B cell (primary cell): Measurements from ENCODE around the gene TIMM8A. TPM values are rescaled to one million over a fixed set of nuclear protein-coding genes. Genes with fewer than 3 reads are reported as not detected.
A peak's percentile ranks its signal among the peaks of the same experiment; 100 is the strongest.

Experiments used
- ATAC-seq: fragments of 200-7000 bp; cut with Tn5 transposase; one replicate; pipeline ENCODE4 v1.10.0; 2021; ENCODE audit warnings: low read depth, mild to moderate bottlenecking, moderate number of reproducible peaks, moderate library complexity
- CTCF ChIA-PET: fragments of 350-600 bp; sonication (Branson Sonifier 250); formaldehyde crosslinking; loops from one replicate; lab custom pipeline; 2021; ENCODE audit warnings: antibody characterized with exemption, inconsistent platforms; lab: Charles Lee
- POLR2A ChIA-PET: fragments of 350-600 bp; sonication (Branson Sonifier 250); formaldehyde crosslinking; loops from one replicate; lab custom pipeline; 2021; ENCODE audit warnings: antibody characterized with exemption; lab: Charles Lee
- DNase-seq: peaks from one replicate; pipeline ENCODE4 v3.0.0; 2013
- H2AFZ ChIP-seq: 2 replicates; pipeline ENCODE4 v1.6.1; 2012; ENCODE audit warnings: mild to moderate bottlenecking, low read depth, low read length; ENCODE audit not compliant: insufficient read depth, poor library complexity, severe bottlenecking
- H3K27ac ChIP-seq, 2 donors: 1 replicate in 1 of 2; 2 replicates in 1 of 2; pipeline ENCODE4 v1.5.1; 2012 to 2013; ENCODE audit warnings: low read length in 2 of 2, mild to moderate bottlenecking in 2 of 2, moderate library complexity in 1 of 2
- H3K27me3 ChIP-seq, 4 experiments: fragments of 200-600 bp in 1 of 4; sonication (generic) in 1 of 4; replicated peaks in 1 of 4; 1 replicate in 2 of 4; 2 replicates in 2 of 4; pipeline versions ENCODE4 v1.6.1 to v1.7.0; 2013 to 2016; ENCODE audit warnings: low read length in 3 of 4, mild to moderate bottlenecking in 2 of 4, mixed read lengths in 1 of 4, moderate library complexity in 1 of 4; ENCODE audit not compliant: insufficient read depth in 4 of 4, control insufficient read depth in 3 of 4; ENCODE audit errors: control extremely low read depth in 1 of 4
- H3K36me3 ChIP-seq, 2 experiments: replicated peaks in 1 of 2; 1 replicate in 1 of 2; 2 replicates in 1 of 2; pipeline versions ENCODE4 v1.6.1 to v1.7.1; 2013; ENCODE audit warnings: low read length in 1 of 2; ENCODE audit not compliant: insufficient read depth in 2 of 2, control insufficient read depth in 1 of 2; ENCODE audit errors: control extremely low read depth in 1 of 2, extremely low read depth in 1 of 2
- H3K4me1 ChIP-seq, 2 donors: fragments of 200-600 bp in 1 of 2; sonication (generic) in 1 of 2; 1 replicate in 1 of 2; 2 replicates in 1 of 2; pipeline versions ENCODE4 v1.5.1 to v1.6.1; 2013 to 2017; ENCODE audit warnings: low read length in 2 of 2; ENCODE audit not compliant: control insufficient read depth in 2 of 2, insufficient read depth in 2 of 2
- H3K4me2 ChIP-seq: replicated peaks from 2 replicates; pipeline ENCODE3; 2012; ENCODE audit warnings: mild to moderate bottlenecking, low read depth, low read length; ENCODE audit not compliant: poor library complexity, severe bottlenecking
- H3K4me3 ChIP-seq, 5 experiments: fragments of 200-600 bp in 1 of 5; sonication (generic) in 1 of 5; 1 replicate in 3 of 5; 2 replicates in 2 of 5; pipeline versions ENCODE4 v1.5.1 to v1.7.0; 2011 to 2016; ENCODE audit warnings: low read length in 4 of 5, mild to moderate bottlenecking in 4 of 5, low read depth in 2 of 5, control low read depth in 1 of 5, moderate library complexity in 1 of 5; ENCODE audit not compliant: insufficient read depth in 1 of 5; ENCODE audit errors: control extremely low read depth in 1 of 5, extremely low read depth in 1 of 5
- H3K79me2 ChIP-seq: fragments of 200-600 bp; sonication (generic); one replicate; pipeline ENCODE4 v1.6.0; 2016; ENCODE audit warnings: low read length; ENCODE audit not compliant: control insufficient read depth, insufficient read depth
- H3K9ac ChIP-seq: fragments of 200-600 bp; sonication (generic); 2 replicates; pipeline ENCODE4 v1.6.1; 2017; ENCODE audit warnings: mild to moderate bottlenecking, low read length, moderate library complexity
- H3K9me3 ChIP-seq, 3 donors: one replicate each; pipeline versions ENCODE4 v1.6.1 to v1.7.1; 2013; ENCODE audit warnings: low read length in 2 of 3; ENCODE audit not compliant: control insufficient read depth in 2 of 3, insufficient read depth in 1 of 3; ENCODE audit errors: control extremely low read depth in 1 of 3
- H4K20me1 ChIP-seq: 2 replicates; pipeline ENCODE4 v1.6.0; 2012; ENCODE audit warnings: mild to moderate bottlenecking, low read length; ENCODE audit not compliant: insufficient read depth, control insufficient read depth, poor library complexity, severe bottlenecking
- H3K27ac Mint-ChIP-seq: one replicate; pipeline ENCODE4 v1.8.0; 2021; ENCODE audit warnings: mixed read lengths
- H3K27me3 Mint-ChIP-seq: one replicate; pipeline ENCODE4 v1.8.0; 2021; ENCODE audit warnings: mixed read lengths
- H3K4me1 Mint-ChIP-seq: one replicate; pipeline ENCODE4 v1.8.0; 2021; ENCODE audit warnings: mixed read lengths
- H3K4me3 Mint-ChIP-seq: one replicate; pipeline ENCODE4 v1.8.0; 2021; ENCODE audit warnings: mixed read lengths
- H3K9me3 Mint-ChIP-seq: one replicate; pipeline ENCODE4 v1.8.0; 2022; ENCODE audit warnings: mixed read lengths; ENCODE audit not compliant: insufficient read depth
- CTCF ChIP-seq: fragments of 200-600 bp; IDR thresholded peaks from one replicate; pipeline ENCODE4 v1.8.0; 2022; ENCODE audit warnings: antibody characterized with exemption, mild to moderate bottlenecking
- EZH2 ChIP-seq: IDR thresholded peaks from 2 replicates; pipeline ENCODE4 v1.6.1; 2012; ENCODE audit warnings: borderline replicate concordance, low read depth, mild to moderate bottlenecking, moderate library complexity, low read length; ENCODE audit not compliant: insufficient read depth, poor library complexity, severe bottlenecking
- WGBS: methylation state at CpG from one replicate; pipeline ENCODE4 v1.1.5; 2013; ENCODE audit warnings: missing lambda C conversion rate; ENCODE audit not compliant: insufficient coverage; 5-methylcytosine and 5-hydroxymethylcytosine counted together
- intact Hi-C: fragments of 100-400 bp; cut with micrococcal nuclease; formaldehyde crosslinking; loops from one replicate; pipeline ENCODE4 v1.10.0; 2022
- polyA plus RNA-seq: library from polyadenylated mRNA; depleted of rRNA; stranded (reverse); fragments of >200 nt; gene quantifications from 2 replicates; pipeline ENCODE4 v1.2.3, GENCODE V29; 2012
- total RNA-seq, 2 donors: library from RNA; stranded (reverse); fragments of 120-200 nt in 1 of 2; gene quantifications; 1 replicate in 1 of 2; 2 replicates in 1 of 2; pipeline versions ENCODE4 v1.2.3 to v1.2.4, GENCODE V29; 2013 to 2022

TIMM8A gene
- total and polyA plus RNA-seq, 2 donors (not counting 1 experiment from before 2014, with no cell fraction given): 4.0 to 13.4 TPM

- WGBS: 83% methylated on average over 1 of the region's 6 CpGs
- ATAC-seq (no peak), DNase-seq (no peak)
- POLR2A ChIA-PET: no interaction called here
- Mint-ChIP-seq H3K4me3 (peak overlapping the region; percentile 59), H3K27ac (peak overlapping the region; percentile 84), H3K27me3 (no peaks in the 10 kb centered on the region), H3K9me3 (no peaks in the 10 kb centered on the region), H3K4me1 (peaks cover 42% of the 10 kb centered on the region)
- intact Hi-C loops: loop anchor here (2.0 kb wide), 1 partner anchor 21 kb away; the partner anchor contains the start of gene RPL36A
- Histone ChIP-seq H4K20me1 (no peaks in the 10 kb centered on the region), H3K4me3 (no peak overlapping the region), H3K79me2 (peaks cover 45% of the 10 kb centered on the region), H3K36me3 (peaks cover 0 to 50% of the 10 kb centered on the region in 2 experiments), H3K9me3 (no peaks in the 10 kb centered on the region), H3K4me2 (peak overlapping the region; percentile 49), H3K9ac (no peak overlapping the region), H3K4me1 (peaks cover 39 to 45% of the 10 kb centered on the region in 2 donors), H2AFZ (no peak overlapping the region), H3K27me3 (no peaks in the 10 kb centered on the region), H3K27ac (peak overlapping the region; percentile 41 to 85)
- TF ChIP-seq CTCF (peak; percentile 13), EZH2 (no peak)
- CTCF ChIA-PET: interaction anchor here (1.8 kb wide), 1 partner anchor 14 kb away, joined by 4 read pairs; no protein-coding TSS in a partner anchor
These were observed 21.1 kb upstream of the TIMM8A start for GRCh38 chrX:101369687-101370086.

- Mint-ChIP-seq H3K27me3 (no peaks in the 10 kb centered on the region), H3K9me3 (no peaks in the 10 kb centered on the region), H3K4me3 (peak overlapping the region; percentile 79), H3K4me1 (peaks cover 37% of the 10 kb centered on the region), H3K27ac (peak overlapping the region; percentile 85)
- Histone ChIP-seq H3K27ac (peak overlapping the region; percentile 68 to 85), H3K27me3 (no peaks in the 10 kb centered on the region), H4K20me1 (no peaks in the 10 kb centered on the region), H3K4me1 (peaks cover 39 to 45% of the 10 kb centered on the region in 2 donors), H3K9me3 (no peaks in the 10 kb centered on the region), H3K36me3 (peaks cover 0 to 41% of the 10 kb centered on the region in 2 experiments), H3K79me2 (peaks cover 45% of the 10 kb centered on the region), H3K4me2 (peak overlapping the region; percentile 49), H3K9ac (no peak overlapping the region), H3K4me3 (peak overlapping the region in 2 of 5 experiments; percentile 2 to 8), H2AFZ (no peak overlapping the region)
- POLR2A ChIA-PET: no interaction called here
- intact Hi-C loops: no loop called here
- ATAC-seq (peak; percentile 54), DNase-seq (peak; percentile 50)
- CTCF ChIA-PET: interaction anchor here (0.9 to 1.5 kb wide), 3 partner anchors 11 to 46 kb away, joined by 3 to 6 read pairs (median 5); partner anchors contain the start of gene RPL36A
- TF ChIP-seq CTCF: no peak
- TF ChIP-seq EZH2: no peak
These were observed 20.3 kb upstream of the TIMM8A start for GRCh38 chrX:101368800-101369199.
